ENCODE data around the gene MFAP3L. TPM values are rescaled to one million over a fixed set of nuclear protein-coding genes. Genes with fewer than 3 reads are reported as not detected.

Gene MFAP3L
- total RNA-seq, 1 experiment from 2014 or later, result 6.2 TPM

DNA sequence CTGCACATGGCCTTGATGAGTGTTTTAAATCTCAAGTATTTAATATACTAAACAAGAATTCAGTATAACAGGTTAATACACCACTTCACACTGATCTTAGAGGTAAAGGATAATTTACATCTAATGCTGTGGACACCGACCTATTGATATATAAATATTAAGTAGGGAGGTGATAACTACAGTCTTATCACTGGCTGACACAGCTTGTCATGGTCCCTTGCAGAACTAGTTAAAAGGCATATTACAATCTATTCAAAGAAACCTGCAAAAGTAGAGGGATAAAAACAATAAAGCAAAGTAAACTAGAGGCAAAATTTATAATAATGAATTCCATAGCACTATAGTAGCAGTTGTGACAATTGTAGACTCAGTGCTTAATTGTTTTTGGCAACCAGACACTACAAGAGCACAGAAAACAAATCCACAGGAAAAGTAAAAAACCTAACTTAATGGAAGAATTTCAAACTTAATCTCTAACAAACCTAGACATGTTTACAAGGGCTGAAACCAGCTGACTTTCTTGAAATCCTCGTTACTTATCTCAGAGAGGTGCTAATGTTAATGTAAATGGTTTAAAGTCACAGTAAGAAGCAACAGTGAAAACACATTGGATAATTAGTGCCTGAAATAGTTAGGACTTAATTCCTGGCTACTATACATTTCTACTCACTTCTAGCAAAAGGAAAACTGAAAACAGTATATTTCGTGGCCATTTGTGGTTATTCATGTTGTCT is 25.0 kb downstream of the MFAP3L start:
- no peaks in the 10 kb centered on the region for H4K20me1 ChIP-seq (ENCODE audit: insufficient read depth)

DNA sequence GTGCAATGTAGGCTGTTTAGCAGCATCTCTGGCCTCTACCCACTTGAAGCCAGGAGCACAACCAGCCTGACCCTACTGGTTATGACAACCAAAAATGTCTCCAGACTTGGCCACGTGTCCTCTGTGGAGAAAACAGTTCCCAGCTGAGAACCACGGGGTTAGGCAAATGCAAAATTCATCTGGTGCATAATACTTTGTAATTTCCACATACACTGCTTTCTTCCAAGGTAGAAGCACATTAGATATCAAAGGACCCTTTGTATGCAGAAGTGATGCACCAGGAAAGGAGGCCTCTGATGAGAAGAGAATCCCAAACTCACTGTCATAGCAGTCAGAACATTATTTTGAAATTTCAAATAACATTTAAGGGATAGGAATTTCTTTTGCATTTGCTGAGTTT is 26.3 kb downstream of the MFAP3L start:
- Histone ChIP-seq H3K4me1 (replicated peaks; ENCODE audit: insufficient read depth) (peaks cover 12% of the 10 kb centered on the region), H2AFZ (no peak overlapping the region), H4K20me1 (ENCODE audit: insufficient read depth) (no peaks in the 10 kb centered on the region), H3K36me3 (ENCODE audit: low read depth) (no peaks in the 10 kb centered on the region), H3K9me3 (ENCODE audit: insufficient read depth, low read depth) (no peaks in the 10 kb centered on the region), H3K4me2 (no peak overlapping the region), H3F3A (ENCODE audit: insufficient read depth, low read depth) (no peaks in the 10 kb centered on the region), H3K27me3 (ENCODE audit: insufficient read depth, low read depth) (no peaks in the 10 kb centered on the region), H3K79me2 (ENCODE audit: low read depth) (no peaks in the 10 kb centered on the region), H3K27ac (no peak overlapping the region), H3K4me3 (no peak overlapping the region), H3K9me2 (ENCODE audit: insufficient read depth) (no peaks in the 10 kb centered on the region)
- CTCF ChIA-PET, result interaction anchor here (0.5 kb wide), 1 partner anchor 61 kb away, joined by 8 read pairs; no protein-coding TSS in a partner anchor
- no peak for DNase-seq
- intact Hi-C loops (cut with micrococcal nuclease; ENCODE audit: unreplicated experiment), result no loop called here
- POLR2A ChIA-PET (ENCODE audit: unreplicated experiment), result no interaction called here
- TF ChIP-seq EZH2 (IDR thresholded peaks at IDR 0.05; ENCODE audit: low read depth), result no peak
- TF ChIP-seq, protein P1, sequence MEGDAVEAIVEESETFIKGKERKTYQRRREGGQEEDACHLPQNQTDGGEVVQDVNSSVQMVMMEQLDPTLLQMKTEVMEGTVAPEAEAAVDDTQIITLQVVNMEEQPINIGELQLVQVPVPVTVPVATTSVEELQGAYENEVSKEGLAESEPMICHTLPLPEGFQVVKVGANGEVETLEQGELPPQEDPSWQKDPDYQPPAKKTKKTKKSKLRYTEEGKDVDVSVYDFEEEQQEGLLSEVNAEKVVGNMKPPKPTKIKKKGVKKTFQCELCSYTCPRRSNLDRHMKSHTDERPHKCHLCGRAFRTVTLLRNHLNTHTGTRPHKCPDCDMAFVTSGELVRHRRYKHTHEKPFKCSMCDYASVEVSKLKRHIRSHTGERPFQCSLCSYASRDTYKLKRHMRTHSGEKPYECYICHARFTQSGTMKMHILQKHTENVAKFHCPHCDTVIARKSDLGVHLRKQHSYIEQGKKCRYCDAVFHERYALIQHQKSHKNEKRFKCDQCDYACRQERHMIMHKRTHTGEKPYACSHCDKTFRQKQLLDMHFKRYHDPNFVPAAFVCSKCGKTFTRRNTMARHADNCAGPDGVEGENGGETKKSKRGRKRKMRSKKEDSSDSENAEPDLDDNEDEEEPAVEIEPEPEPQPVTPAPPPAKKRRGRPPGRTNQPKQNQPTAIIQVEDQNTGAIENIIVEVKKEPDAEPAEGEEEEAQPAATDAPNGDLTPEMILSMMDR (conservative IDR thresholded peaks at IDR 0.05), result no peak
- BruUV-seq (replicated peaks), result no TSS peak

More for the DNA sequence above, 25.0 kb downstream of the MFAP3L start:
- Histone ChIP-seq H3F3A (ENCODE audit: insufficient read depth, low read depth) (no peaks in the 10 kb centered on the region), H3K36me3 (ENCODE audit: low read depth) (no peaks in the 10 kb centered on the region), H3K27ac (no peak overlapping the region), H3K9me3 (ENCODE audit: insufficient read depth, low read depth) (no peaks in the 10 kb centered on the region), H3K4me1 (replicated peaks; ENCODE audit: insufficient read depth) (peaks cover 12% of the 10 kb centered on the region), H3K79me2 (ENCODE audit: low read depth) (no peaks in the 10 kb centered on the region), H2AFZ (no peak overlapping the region), H3K4me2 (no peak overlapping the region), H3K9me2 (ENCODE audit: insufficient read depth) (no peaks in the 10 kb centered on the region), H3K27me3 (ENCODE audit: insufficient read depth, low read depth) (no peaks in the 10 kb centered on the region), H3K4me3 (no peak overlapping the region)
- BruUV-seq (replicated peaks), result no TSS peak
- POLR2A ChIA-PET (ENCODE audit: unreplicated experiment), result no interaction called here
- no peak for TF ChIP-seq EZH2 (IDR thresholded peaks at IDR 0.05; ENCODE audit: low read depth)
- TF ChIP-seq, protein P1 (conservative IDR thresholded peaks at IDR 0.05), result no peak
- CTCF ChIA-PET, result no interaction called here
- DNase-seq, result no peak
- intact Hi-C loops (cut with micrococcal nuclease; ENCODE audit: unreplicated experiment), result no loop called here

DNA sequence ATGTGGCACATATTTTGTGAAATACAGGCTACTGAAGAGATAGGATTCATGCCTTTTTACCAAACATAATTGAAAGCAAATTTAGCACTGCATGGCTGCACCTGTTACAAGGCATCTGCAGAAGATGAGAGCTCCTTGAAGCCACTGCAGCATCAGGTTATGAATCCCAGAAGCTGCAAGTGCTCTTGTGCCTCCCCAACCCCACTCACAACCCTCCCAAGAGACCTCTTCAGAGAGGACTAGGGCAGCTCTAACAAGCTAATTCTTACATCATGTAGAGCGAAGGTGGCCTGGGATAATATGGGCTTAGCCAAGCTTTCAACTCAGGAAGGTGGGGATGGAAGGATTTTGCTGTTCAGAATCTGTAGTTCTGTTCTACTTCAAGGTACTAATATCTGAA is 27.2 kb downstream of the MFAP3L start:
- no peaks in the 10 kb centered on the region for H3K36me3 ChIP-seq (ENCODE audit: low read depth)
- intact Hi-C loops (cut with micrococcal nuclease; ENCODE audit: unreplicated experiment), result no loop called here
- H3K4me2 ChIP-seq, result no peak overlapping the region
- DNase-seq, result no peak
- H2AFZ ChIP-seq, result no peak overlapping the region
- H3K4me1 ChIP-seq (replicated peaks; ENCODE audit: insufficient read depth), result peaks cover 12% of the 10 kb centered on the region
- BruUV-seq (replicated peaks), result no TSS peak
- H3K27ac ChIP-seq, result no peak overlapping the region
- no peaks in the 10 kb centered on the region for H3K9me2 ChIP-seq (ENCODE audit: insufficient read depth)
- no peak for TF ChIP-seq EZH2 (IDR thresholded peaks at IDR 0.05; ENCODE audit: low read depth)
- TF ChIP-seq, protein P1 (conservative IDR thresholded peaks at IDR 0.05), result no peak
- H3K79me2 ChIP-seq (ENCODE audit: low read depth), result no peaks in the 10 kb centered on the region
- POLR2A ChIA-PET (ENCODE audit: unreplicated experiment), result no interaction called here
- CTCF ChIA-PET, result no interaction called here
- no peaks in the 10 kb centered on the region for H4K20me1 ChIP-seq (ENCODE audit: insufficient read depth)
- H3K4me3 ChIP-seq, result no peak overlapping the region
- H3K27me3 ChIP-seq (ENCODE audit: insufficient read depth, low read depth), result no peaks in the 10 kb centered on the region
- H3K9me3 ChIP-seq (ENCODE audit: insufficient read depth, low read depth), result no peaks in the 10 kb centered on the region
- H3F3A ChIP-seq (ENCODE audit: insufficient read depth, low read depth), result no peaks in the 10 kb centered on the region
